ENCODE data around the gene MSANTD2.

Gene MSANTD2

GRCh38 chr11:124751391-124751740, 48.8 kb downstream of the MSANTD2 start:
- Histone ChIP-seq H3K36me3 (ENCODE audit: low read depth) (no peaks in the 10 kb centered on the region), H3K4me1 (ENCODE audit: insufficient read depth, poor library complexity, severe bottlenecking) (peaks cover 3% of the 10 kb centered on the region), H3K27me3 (ENCODE audit: insufficient read depth, poor library complexity, severe bottlenecking) (no peaks in the 10 kb centered on the region), H3K9me3 (ENCODE audit: severe bottlenecking) (no peaks in the 10 kb centered on the region), H3K27ac (ENCODE audit: poor library complexity, severe bottlenecking) (no peak overlapping the region), H3K4me3 (ENCODE audit: severe bottlenecking) (no peak overlapping the region)
- ATAC-seq (ENCODE audit: low read depth) (no peak), DNase-seq (ENCODE audit: low spot score) (no peak)
- TF ChIP-seq CTCF (IDR thresholded peaks at IDR 0.05; ENCODE audit: poor library complexity, severe bottlenecking), result no peak

DNA sequence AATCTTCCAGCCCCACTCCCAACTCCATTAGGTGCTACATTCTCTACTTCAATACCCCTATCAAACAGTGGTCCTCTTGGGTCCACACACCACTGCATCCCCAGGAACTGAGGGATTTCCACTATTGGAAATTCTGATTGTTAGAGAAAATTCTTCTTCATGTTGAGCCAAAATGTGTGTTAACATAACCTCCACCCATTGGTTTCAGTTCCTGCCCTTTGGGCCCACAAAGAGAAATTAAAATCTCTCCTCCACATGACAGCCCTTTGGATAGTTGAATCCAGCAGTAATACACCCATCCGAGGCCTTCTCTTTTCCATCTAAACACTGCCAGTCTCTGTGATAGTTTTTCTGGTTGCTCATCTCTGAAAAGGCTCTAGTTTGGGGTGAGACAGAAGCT, 50.3 kb downstream of the MSANTD2 start:
- no peak overlapping the region for H3K4me3 ChIP-seq (ENCODE audit: severe bottlenecking)
- no peaks in the 10 kb centered on the region for H3K9me3 ChIP-seq (ENCODE audit: severe bottlenecking)
- no peaks in the 10 kb centered on the region for H3K27me3 ChIP-seq (ENCODE audit: insufficient read depth, poor library complexity, severe bottlenecking)
- TF ChIP-seq CTCF (IDR thresholded peaks at IDR 0.05; ENCODE audit: poor library complexity, severe bottlenecking), result no peak
- DNase-seq (ENCODE audit: low spot score) (no peak), ATAC-seq (ENCODE audit: low read depth) (no peak)
- H3K36me3 ChIP-seq (ENCODE audit: low read depth), result no peaks in the 10 kb centered on the region
- H3K27ac ChIP-seq (ENCODE audit: poor library complexity, severe bottlenecking), result no peak overlapping the region
- peaks cover 3% of the 10 kb centered on the region for H3K4me1 ChIP-seq (ENCODE audit: insufficient read depth, poor library complexity, severe bottlenecking)

- Histone ChIP-seq H3K4me1 (ENCODE audit: insufficient read depth, poor library complexity, severe bottlenecking) (peaks cover 3% of the 10 kb centered on the region), H3K27ac (ENCODE audit: poor library complexity, severe bottlenecking) (no peak overlapping the region)
- no peak for ATAC-seq (ENCODE audit: low read depth)
Measured at GRCh38 chr11:124748481-124749343, 51.5 kb downstream of the MSANTD2 start.

GRCh38 chr11:124748100-124748418, 52.1 kb downstream of the MSANTD2 start:
- H3K4me1 ChIP-seq (ENCODE audit: insufficient read depth, poor library complexity, severe bottlenecking), result peaks cover 3% of the 10 kb centered on the region
- no peaks in the 10 kb centered on the region for H3K27me3 ChIP-seq (ENCODE audit: insufficient read depth, poor library complexity, severe bottlenecking)
- no peak overlapping the region for H3K27ac ChIP-seq (ENCODE audit: poor library complexity, severe bottlenecking)

More at GRCh38 chr11:124748481-124749343, 51.5 kb downstream of the MSANTD2 start:
- no peaks in the 10 kb centered on the region for H3K9me3 ChIP-seq (ENCODE audit: severe bottlenecking)
- DNase-seq (ENCODE audit: low spot score), result no peak
- no peak for TF ChIP-seq CTCF (IDR thresholded peaks at IDR 0.05; ENCODE audit: poor library complexity, severe bottlenecking)
- no peaks in the 10 kb centered on the region for H3K36me3 ChIP-seq (ENCODE audit: low read depth)
- H3K4me3 ChIP-seq (ENCODE audit: severe bottlenecking), result no peak overlapping the region
- H3K27me3 ChIP-seq (ENCODE audit: insufficient read depth, poor library complexity, severe bottlenecking), result no peaks in the 10 kb centered on the region

More at GRCh38 chr11:124748100-124748418, 52.1 kb downstream of the MSANTD2 start:
- Histone ChIP-seq H3K4me3 (ENCODE audit: severe bottlenecking) (no peak overlapping the region), H3K9me3 (ENCODE audit: severe bottlenecking) (no peaks in the 10 kb centered on the region), H3K36me3 (ENCODE audit: low read depth) (no peaks in the 10 kb centered on the region)
- no peak for TF ChIP-seq CTCF (IDR thresholded peaks at IDR 0.05; ENCODE audit: poor library complexity, severe bottlenecking)
- ATAC-seq (ENCODE audit: low read depth) (no peak), DNase-seq (ENCODE audit: low spot score) (no peak)
